HG02642 (cell line): Measurements from ENCODE around the gene FTH1.
"Not testable (repeated sequence)": the region's sequence is repeated elsewhere in the genome, so short reads cannot be mapped to it uniquely, and the experiment has no call there.

ENCODE experiments used
- ATAC-seq: cut with Tn5 transposase; IDR thresholded peaks from one replicate; pipeline ENCODE4 v1.9.1; 2021; ENCODE audit warnings: mild to moderate bottlenecking; ENCODE audit not compliant: unreplicated experiment, poor library complexity

Gene FTH1

GRCh38 chr11:61967116-61967923 lies at the start of gene FTH1:
FTH1 (minus strand) TSS chr11:61967634; CDS start chr11:61967425, 209 bp downstream.
- ATAC-seq, result peak; percentile 64

GRCh38 chr11:62015615-62016014 lies 48.2 kb upstream of the FTH1 start:
- ATAC-seq, result no peak

GRCh38 chr11:62013537-62014476 lies 46.4 kb upstream of the FTH1 start:
- no peak for ATAC-seq

- no peak for ATAC-seq
Observed at GRCh38 chr11:62012832-62013461, 45.5 kb upstream of the FTH1 start.

- no peak for ATAC-seq
Observed at GRCh38 chr11:62012451-62012831, 45.0 kb upstream of the FTH1 start.

GRCh38 chr11:62011881-62012280 lies 44.4 kb upstream of the FTH1 start:
- no peak for ATAC-seq

- ATAC-seq, result no peak
Observed at GRCh38 chr11:62010935-62011528, 43.6 kb upstream of the FTH1 start.

- ATAC-seq, result no peak
Observed at GRCh38 chr11:62008193-62008592, 40.8 kb upstream of the FTH1 start.

GRCh38 chr11:62004473-62004872 lies 37.0 kb upstream of the FTH1 start:
- peak; percentile 67 for ATAC-seq

GRCh38 chr11:62002283-62002682 lies 34.8 kb upstream of the FTH1 start:
- not testable (repeated sequence) for ATAC-seq

- ATAC-seq, result no peak
Observed at GRCh38 chr11:62001450-62002191, 34.2 kb upstream of the FTH1 start.

- no peak for ATAC-seq
Observed at GRCh38 chr11:62000539-62001446, 33.4 kb upstream of the FTH1 start.

GRCh38 chr11:61999141-61999975 lies 31.9 kb upstream of the FTH1 start:
- no peak for ATAC-seq

GRCh38 chr11:61996933-61997332 lies 29.5 kb upstream of the FTH1 start:
- ATAC-seq, result no peak

GRCh38 chr11:61994981-61995380 lies 27.5 kb upstream of the FTH1 start:
- no peak for ATAC-seq

GRCh38 chr11:61985869-61986268 lies 18.4 kb upstream of the FTH1 start:
- ATAC-seq, result no peak

GRCh38 chr11:61983419-61983818 lies 16.0 kb upstream of the FTH1 start:
- no peak for ATAC-seq
